SK-N-SH treated with all-trans-retinoic acid at 6 μM for 48 hours (cell line): ENCODE results near the gene FARP1.

Experiments used
- ATAC-seq: fragments of 200-7000 bp; cut with Tn5 transposase; 3 replicates; pipeline ENCODE4 v1.9.1; 2020; ENCODE audit warnings: mild to moderate bottlenecking, moderate library complexity
- ARNTL ChIP-seq: fragments of 450-650 bp; formaldehyde crosslinking; IDR thresholded peaks from 2 replicates; pipeline ENCODE4 v1.5.0; 2020; ENCODE audit warnings: low read depth, mild to moderate bottlenecking, moderate library complexity, borderline replicate concordance
- BACH2 ChIP-seq: fragments of 250-450 bp; sonication (Bioruptor Pico); IDR thresholded peaks from 2 replicates; pipeline ENCODE4 v1.9.0; 2021; ENCODE audit warnings: mild to moderate bottlenecking, borderline replicate concordance
- CSDC2 ChIP-seq: fragments of 250-450 bp; sonication (Bioruptor Pico); IDR thresholded peaks from 2 replicates; pipeline ENCODE4 v1.5.0; 2020; ENCODE audit warnings: mild to moderate bottlenecking, moderate library complexity
- ESRRG ChIP-seq: fragments of 250-450 bp; sonication (Bioruptor Pico); IDR thresholded peaks from 2 replicates; pipeline ENCODE4 v1.6.1; 2021; ENCODE audit warnings: mild to moderate bottlenecking
- GLIS3 ChIP-seq: fragments of 250-450 bp; sonication (Bioruptor Pico); IDR thresholded peaks from 2 replicates; pipeline ENCODE4 v1.5.0; 2020; ENCODE audit warnings: mild to moderate bottlenecking, moderate library complexity
- OSR1 ChIP-seq: fragments of 250-450 bp; sonication (Bioruptor Pico); IDR thresholded peaks from 2 replicates; pipeline ENCODE4 v1.8.0; 2022; ENCODE audit warnings: moderate library complexity, mild to moderate bottlenecking, inconsistent platforms
- PPARA ChIP-seq: fragments of 250-450 bp; sonication (Bioruptor Pico); IDR thresholded peaks from 2 replicates; pipeline ENCODE4 v1.5.0; 2020; ENCODE audit warnings: mild to moderate bottlenecking, borderline replicate concordance
- RARB ChIP-seq: fragments of 250-450 bp; sonication (Bioruptor Pico); IDR thresholded peaks from 2 replicates; pipeline ENCODE4 v1.8.0; 2021; ENCODE audit warnings: mild to moderate bottlenecking, moderate library complexity
- SNAI2 ChIP-seq: fragments of 250-450 bp; sonication (Bioruptor Pico); IDR thresholded peaks from 2 replicates; pipeline ENCODE4 v1.5.0; 2020; ENCODE audit warnings: mild to moderate bottlenecking, moderate library complexity
- TOX ChIP-seq: fragments of 250-450 bp; sonication (Bioruptor Pico); IDR thresholded peaks from 2 replicates; pipeline ENCODE4 v1.8.0; 2021; ENCODE audit warnings: mild to moderate bottlenecking, moderate library complexity, borderline replicate concordance
- ZC3H10 ChIP-seq: fragments of 250-450 bp; sonication (Bioruptor Pico); IDR thresholded peaks from 2 replicates; pipeline ENCODE4 v1.5.1; 2021; ENCODE audit warnings: mild to moderate bottlenecking, moderate library complexity
- ZFP3 ChIP-seq: fragments of 250-450 bp; sonication (Bioruptor Pico); IDR thresholded peaks from 2 replicates; pipeline ENCODE4 v1.5.0; 2020; ENCODE audit warnings: mild to moderate bottlenecking, moderate library complexity
- ZFP30 ChIP-seq: fragments of 450-650 bp; formaldehyde crosslinking; IDR thresholded peaks from 2 replicates; pipeline ENCODE4 v1.5.0; 2022; ENCODE audit warnings: mild to moderate bottlenecking, moderate library complexity
- ZNF565 ChIP-seq: fragments of 450-650 bp; formaldehyde crosslinking; conservative IDR thresholded peaks from 2 replicates; pipeline ENCODE4 v1.5.0; 2020; ENCODE audit warnings: low read depth, mild to moderate bottlenecking, moderate library complexity
- ZNF70 ChIP-seq: fragments of 450-650 bp; formaldehyde crosslinking; IDR thresholded peaks from 2 replicates; pipeline ENCODE4 v1.5.0; 2020; ENCODE audit warnings: mild to moderate bottlenecking, moderate library complexity
- ZNF8 ChIP-seq: fragments of 450-650 bp; formaldehyde crosslinking; IDR thresholded peaks from 2 replicates; pipeline ENCODE4 v1.5.0; 2020; ENCODE audit warnings: mild to moderate bottlenecking, moderate library complexity
- TF ChIP-seq, protein P1 (sequence below): fragments of 250-450 bp; sonication (Bioruptor Pico); IDR thresholded peaks from 2 replicates; pipeline ENCODE4 v1.5.1; 2020; ENCODE audit warnings: low read depth, mild to moderate bottlenecking, moderate library complexity
- TF ChIP-seq, protein P2 (sequence below): fragments of 250-450 bp; sonication (Bioruptor Pico); IDR thresholded peaks from 2 replicates; pipeline ENCODE4 v1.5.1; 2021; ENCODE audit warnings: mild to moderate bottlenecking, moderate library complexity
- TF ChIP-seq, protein P3 (sequence below): fragments of 250-450 bp; sonication (Bioruptor Pico); IDR thresholded peaks from 2 replicates; pipeline ENCODE4 v1.8.0; 2020; ENCODE audit warnings: mild to moderate bottlenecking, moderate library complexity, borderline replicate concordance
- TF ChIP-seq, protein P4 (sequence below): fragments of 250-450 bp; sonication (Bioruptor Pico); IDR thresholded peaks from 2 replicates; pipeline ENCODE4 v1.5.0; 2020; ENCODE audit warnings: mild to moderate bottlenecking, moderate library complexity

FARP1 gene

DNA sequence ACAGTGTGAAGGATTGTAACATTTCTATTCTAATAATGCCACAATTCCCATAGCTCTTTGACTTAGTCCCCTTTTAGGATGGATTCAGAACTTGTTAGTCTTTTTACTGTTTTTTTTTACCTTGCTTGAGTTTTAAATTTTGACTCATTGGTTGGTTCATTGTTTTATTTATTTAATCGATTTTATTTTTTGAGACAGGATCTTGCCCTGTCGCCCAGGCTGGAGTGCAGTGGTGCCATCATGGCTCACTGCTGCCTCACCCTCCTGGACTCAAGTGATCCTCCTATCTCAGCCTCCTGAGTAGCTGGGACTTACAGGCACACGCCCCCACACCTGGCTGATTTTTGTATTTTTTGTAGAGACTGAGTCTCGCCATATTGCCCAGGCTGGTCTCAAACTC is 39.3 kb downstream of the FARP1 start:
- TF ChIP-seq PPARA = no peak
- ATAC-seq = no peak

DNA sequence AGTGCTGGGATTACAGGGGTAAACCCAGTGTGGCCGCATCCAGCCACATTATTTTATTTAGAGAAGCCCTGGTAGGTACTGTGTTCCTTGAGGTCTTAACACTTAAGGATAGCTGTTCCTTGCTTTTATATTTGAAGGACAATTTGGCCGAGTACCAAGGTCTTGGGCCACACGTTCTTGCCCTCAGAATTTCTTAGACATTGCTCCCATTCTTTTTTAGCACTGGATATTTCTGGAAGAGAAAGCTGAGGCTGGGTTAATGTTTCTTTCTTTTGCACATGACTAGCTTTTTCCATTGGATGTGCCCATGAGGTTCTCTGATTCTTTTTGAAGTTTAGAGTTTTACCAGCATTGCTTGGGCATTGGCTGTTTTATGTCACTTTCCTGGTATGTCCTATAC is 39.7 kb downstream of the FARP1 start:
- no peak for TF ChIP-seq ZFP3

DNA sequence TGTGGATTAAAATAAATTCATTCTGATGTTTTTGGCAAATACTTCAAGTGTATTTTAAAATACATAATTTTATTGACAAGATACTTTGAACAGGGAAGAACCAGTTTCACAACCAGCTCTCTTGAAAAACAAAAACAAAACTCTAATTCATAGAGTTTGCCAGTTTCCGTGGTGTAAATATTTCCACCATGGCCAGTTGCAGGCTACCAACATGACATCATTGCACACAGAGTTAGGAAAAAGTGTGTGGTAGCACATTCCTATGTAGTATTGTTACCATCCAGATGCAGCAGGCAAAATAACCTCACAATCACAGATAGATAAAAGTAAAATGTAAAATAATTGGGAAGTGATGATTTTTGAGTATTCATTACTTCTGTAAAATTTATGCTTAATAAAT is 41.9 kb downstream of the FARP1 start:
- TF ChIP-seq, protein P1, sequence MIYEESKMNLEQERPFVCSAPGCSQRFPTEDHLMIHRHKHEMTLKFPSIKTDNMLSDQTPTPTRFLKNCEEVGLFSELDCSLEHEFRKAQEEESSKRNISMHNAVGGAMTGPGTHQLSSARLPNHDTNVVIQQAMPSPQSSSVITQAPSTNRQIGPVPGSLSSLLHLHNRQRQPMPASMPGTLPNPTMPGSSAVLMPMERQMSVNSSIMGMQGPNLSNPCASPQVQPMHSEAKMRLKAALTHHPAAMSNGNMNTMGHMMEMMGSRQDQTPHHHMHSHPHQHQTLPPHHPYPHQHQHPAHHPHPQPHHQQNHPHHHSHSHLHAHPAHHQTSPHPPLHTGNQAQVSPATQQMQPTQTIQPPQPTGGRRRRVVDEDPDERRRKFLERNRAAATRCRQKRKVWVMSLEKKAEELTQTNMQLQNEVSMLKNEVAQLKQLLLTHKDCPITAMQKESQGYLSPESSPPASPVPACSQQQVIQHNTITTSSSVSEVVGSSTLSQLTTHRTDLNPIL (CRISPR knock-in tag) = no peak
- TF ChIP-seq, protein P2, sequence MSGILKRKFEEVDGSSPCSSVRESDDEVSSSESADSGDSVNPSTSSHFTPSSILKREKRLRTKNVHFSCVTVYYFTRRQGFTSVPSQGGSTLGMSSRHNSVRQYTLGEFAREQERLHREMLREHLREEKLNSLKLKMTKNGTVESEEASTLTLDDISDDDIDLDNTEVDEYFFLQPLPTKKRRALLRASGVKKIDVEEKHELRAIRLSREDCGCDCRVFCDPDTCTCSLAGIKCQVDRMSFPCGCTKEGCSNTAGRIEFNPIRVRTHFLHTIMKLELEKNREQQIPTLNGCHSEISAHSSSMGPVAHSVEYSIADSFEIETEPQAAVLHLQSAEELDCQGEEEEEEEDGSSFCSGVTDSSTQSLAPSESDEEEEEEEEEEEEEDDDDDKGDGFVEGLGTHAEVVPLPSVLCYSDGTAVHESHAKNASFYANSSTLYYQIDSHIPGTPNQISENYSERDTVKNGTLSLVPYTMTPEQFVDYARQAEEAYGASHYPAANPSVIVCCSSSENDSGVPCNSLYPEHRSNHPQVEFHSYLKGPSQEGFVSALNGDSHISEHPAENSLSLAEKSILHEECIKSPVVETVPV (CRISPR knock-in tag) = no peak
- TF ChIP-seq TOX (CRISPR knock-in tag) (no peak), ZNF565 (CRISPR knock-in tag) (no peak), SNAI2 (CRISPR knock-in tag) (no peak), ZFP3 (no peak), ZC3H10 (CRISPR knock-in tag) (no peak), RARB (CRISPR knock-in tag) (no peak), ZNF70 (CRISPR knock-in tag) (no peak), ESRRG (CRISPR knock-in tag) (no peak), OSR1 (no peak), ARNTL (CRISPR knock-in tag) (no peak), CSDC2 (CRISPR knock-in tag) (no peak), ZFP30 (CRISPR knock-in tag) (no peak)
- TF ChIP-seq, protein P3, sequence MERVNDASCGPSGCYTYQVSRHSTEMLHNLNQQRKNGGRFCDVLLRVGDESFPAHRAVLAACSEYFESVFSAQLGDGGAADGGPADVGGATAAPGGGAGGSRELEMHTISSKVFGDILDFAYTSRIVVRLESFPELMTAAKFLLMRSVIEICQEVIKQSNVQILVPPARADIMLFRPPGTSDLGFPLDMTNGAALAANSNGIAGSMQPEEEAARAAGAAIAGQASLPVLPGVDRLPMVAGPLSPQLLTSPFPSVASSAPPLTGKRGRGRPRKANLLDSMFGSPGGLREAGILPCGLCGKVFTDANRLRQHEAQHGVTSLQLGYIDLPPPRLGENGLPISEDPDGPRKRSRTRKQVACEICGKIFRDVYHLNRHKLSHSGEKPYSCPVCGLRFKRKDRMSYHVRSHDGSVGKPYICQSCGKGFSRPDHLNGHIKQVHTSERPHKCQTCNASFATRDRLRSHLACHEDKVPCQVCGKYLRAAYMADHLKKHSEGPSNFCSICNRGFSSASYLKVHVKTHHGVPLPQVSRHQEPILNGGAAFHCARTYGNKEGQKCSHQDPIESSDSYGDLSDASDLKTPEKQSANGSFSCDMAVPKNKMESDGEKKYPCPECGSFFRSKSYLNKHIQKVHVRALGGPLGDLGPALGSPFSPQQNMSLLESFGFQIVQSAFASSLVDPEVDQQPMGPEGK = no peak
- TF ChIP-seq, protein P4, sequence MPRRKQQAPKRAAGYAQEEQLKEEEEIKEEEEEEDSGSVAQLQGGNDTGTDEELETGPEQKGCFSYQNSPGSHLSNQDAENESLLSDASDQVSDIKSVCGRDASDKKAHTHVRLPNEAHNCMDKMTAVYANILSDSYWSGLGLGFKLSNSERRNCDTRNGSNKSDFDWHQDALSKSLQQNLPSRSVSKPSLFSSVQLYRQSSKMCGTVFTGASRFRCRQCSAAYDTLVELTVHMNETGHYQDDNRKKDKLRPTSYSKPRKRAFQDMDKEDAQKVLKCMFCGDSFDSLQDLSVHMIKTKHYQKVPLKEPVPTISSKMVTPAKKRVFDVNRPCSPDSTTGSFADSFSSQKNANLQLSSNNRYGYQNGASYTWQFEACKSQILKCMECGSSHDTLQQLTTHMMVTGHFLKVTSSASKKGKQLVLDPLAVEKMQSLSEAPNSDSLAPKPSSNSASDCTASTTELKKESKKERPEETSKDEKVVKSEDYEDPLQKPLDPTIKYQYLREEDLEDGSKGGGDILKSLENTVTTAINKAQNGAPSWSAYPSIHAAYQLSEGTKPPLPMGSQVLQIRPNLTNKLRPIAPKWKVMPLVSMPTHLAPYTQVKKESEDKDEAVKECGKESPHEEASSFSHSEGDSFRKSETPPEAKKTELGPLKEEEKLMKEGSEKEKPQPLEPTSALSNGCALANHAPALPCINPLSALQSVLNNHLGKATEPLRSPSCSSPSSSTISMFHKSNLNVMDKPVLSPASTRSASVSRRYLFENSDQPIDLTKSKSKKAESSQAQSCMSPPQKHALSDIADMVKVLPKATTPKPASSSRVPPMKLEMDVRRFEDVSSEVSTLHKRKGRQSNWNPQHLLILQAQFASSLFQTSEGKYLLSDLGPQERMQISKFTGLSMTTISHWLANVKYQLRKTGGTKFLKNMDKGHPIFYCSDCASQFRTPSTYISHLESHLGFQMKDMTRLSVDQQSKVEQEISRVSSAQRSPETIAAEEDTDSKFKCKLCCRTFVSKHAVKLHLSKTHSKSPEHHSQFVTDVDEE (CRISPR knock-in tag) = no peak
- ATAC-seq = no peak

More for the DNA sequence above, 39.7 kb downstream of the FARP1 start:
- ATAC-seq = no peak

DNA sequence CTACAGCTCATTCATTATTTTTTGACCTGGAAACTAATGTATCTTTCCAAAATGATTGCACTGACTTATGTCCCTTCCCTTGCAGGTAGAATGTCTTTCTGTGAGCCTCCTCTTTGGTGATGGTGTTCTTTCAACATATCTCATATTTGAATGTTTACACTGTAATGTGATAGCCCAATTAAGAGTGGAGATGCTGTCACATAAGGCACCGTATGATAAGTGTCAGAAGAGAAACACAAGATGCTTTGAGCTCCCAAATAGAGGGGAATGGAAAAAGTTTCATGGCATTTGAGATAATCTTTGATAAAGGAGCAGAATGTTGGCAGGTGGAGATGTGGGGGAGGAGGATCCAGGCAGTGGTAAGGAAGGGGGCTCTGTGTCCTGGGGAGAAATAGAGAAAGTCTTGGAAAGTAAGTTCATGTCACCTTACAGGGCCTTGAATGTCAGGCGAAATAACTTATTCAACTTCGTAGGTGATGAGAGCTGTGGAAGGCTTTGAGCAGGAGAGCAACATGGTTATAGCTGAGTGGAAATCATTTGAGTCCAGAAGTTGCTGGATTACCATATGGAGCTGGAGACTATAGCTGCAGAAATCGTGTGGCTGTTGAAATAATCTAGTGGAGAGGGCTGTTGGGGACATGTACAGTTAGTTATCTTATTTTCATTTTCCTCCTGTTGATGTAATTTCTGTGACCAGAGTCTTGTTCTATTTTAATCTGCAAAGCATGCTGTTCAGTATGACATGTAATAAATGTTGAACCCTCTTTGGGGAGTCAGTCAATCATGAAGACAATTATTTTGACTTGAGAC is 44.5 kb downstream of the FARP1 start:
- no peak for ATAC-seq
- TF ChIP-seq, protein P1 (CRISPR knock-in tag) = no peak

DNA sequence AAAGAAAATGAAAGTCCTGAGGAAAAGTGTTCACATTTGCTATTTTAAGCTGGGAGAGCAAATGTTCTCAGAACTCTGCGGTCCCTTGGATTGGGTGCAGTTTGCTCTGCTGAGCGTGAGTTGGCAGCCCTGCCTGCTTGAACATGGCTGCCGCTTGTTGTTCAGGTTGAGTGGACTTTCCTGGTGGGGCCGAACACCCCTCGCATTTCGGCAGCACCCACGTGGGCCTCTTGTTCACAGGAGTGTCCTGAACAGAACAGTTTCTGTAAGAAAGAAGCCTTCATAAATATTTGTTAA is 45.0 kb downstream of the FARP1 start:
- ATAC-seq = no peak

More for the DNA sequence above, 45.0 kb downstream of the FARP1 start:
- TF ChIP-seq GLIS3 (CRISPR knock-in tag) (no peak), OSR1 (no peak), ESRRG (CRISPR knock-in tag) (no peak), PPARA (no peak), ZC3H10 (CRISPR knock-in tag) (no peak), ZNF70 (CRISPR knock-in tag) (no peak), SNAI2 (CRISPR knock-in tag) (no peak), TOX (CRISPR knock-in tag) (no peak), ZNF565 (CRISPR knock-in tag) (no peak), BACH2 (CRISPR knock-in tag) (no peak), RARB (CRISPR knock-in tag) (no peak), ZNF8 (CRISPR knock-in tag) (no peak), ZFP3 (no peak)
- TF ChIP-seq, protein P3 = no peak
- TF ChIP-seq, protein P2 (CRISPR knock-in tag) = no peak
